Stimulated activated CD8-positive, alpha-beta memory T cell treated with anti-CD3 and anti-CD28 coated beads, Interleukin-12 subunit alpha, Interleukin-12 subunit beta, amount 100 ng/mL, for 1 hour (primary cell): Measurements from ENCODE around the gene SEMA3G.

Source experiments
- DNase-seq: peaks from one replicate; pipeline ENCODE4 v3.0.0-alpha.2; 2020; ENCODE audit warnings: low read depth

Gene SEMA3G

GRCh38 chr3:52394751-52395502, 50.0 kb downstream of the SEMA3G start:
- DNase-seq, result no peak

GRCh38 chr3:52393959-52394670, 50.8 kb downstream of the SEMA3G start:
- no peak for DNase-seq

GRCh38 chr3:52393131-52393807, 51.6 kb downstream of the SEMA3G start:
- no peak for DNase-seq

- no peak for DNase-seq
Measured at GRCh38 chr3:52392216-52392930, 52.5 kb downstream of the SEMA3G start.

- no peak for DNase-seq
Measured at GRCh38 chr3:52391096-52391495, 53.8 kb downstream of the SEMA3G start.

GRCh38 chr3:52388933-52389332, 56.0 kb downstream of the SEMA3G start:
- no peak for DNase-seq

GRCh38 chr3:52388348-52388821, 56.5 kb downstream of the SEMA3G start:
- no peak for DNase-seq

- DNase-seq, result no peak
Measured at GRCh38 chr3:52387481-52387880, 57.4 kb downstream of the SEMA3G start.

- no peak for DNase-seq
Measured at GRCh38 chr3:52385157-52385556, 59.7 kb downstream of the SEMA3G start.

GRCh38 chr3:52384019-52384761, 60.7 kb downstream of the SEMA3G start:
- DNase-seq, result no peak

GRCh38 chr3:52383446-52383845, 61.5 kb downstream of the SEMA3G start:
- no peak for DNase-seq
